WI38 (cell line): ENCODE measurements around the gene TMEM203.

Source experiments
- H3K4me3 ChIP-seq: 2 replicates; pipeline ENCODE4 v1.5.1; 2011; ENCODE audit warnings: low read depth, mild to moderate bottlenecking, control low read depth, low read length
- TF ChIP-seq, protein P1 (sequence below): IDR thresholded peaks from 2 replicates; pipeline ENCODE4 v1.5.1; 2012; ENCODE audit warnings: low read depth, mild to moderate bottlenecking, control low read depth, low read length

TMEM203 gene

DNA sequence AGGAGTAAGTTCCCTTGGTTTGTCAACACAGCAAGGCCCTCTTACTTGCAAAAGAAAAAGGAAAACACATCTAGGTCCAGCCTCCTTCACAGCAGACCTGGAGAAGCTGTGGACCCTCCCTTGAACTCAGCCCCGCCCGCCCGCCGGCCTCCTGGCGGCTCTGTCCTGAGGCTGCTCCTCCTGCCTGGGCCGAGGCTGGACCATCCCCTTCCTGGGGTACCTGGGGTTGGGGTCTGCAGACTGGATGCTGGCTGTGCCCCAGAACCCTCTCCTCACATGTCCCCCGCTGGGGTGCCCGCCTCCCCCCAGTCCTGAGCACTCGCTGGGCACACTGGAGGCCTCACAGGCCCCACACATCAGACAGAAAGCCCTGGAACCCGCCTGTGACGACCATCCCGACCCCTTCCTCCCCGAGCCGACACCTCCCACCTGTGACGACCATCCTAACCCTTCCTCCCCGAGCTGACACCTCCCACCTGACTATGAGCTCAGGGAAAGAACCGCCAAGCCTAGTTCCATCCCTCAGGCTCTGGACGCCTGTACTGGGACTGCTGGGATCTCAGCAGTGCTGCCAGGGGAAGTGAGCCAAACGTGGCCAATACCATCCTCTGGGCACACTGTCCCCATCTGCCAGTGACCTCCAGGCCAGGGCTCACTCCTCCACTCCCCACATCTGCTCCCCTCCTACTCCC is 26.4 kb downstream of the TMEM203 start:
- TF ChIP-seq, protein P1, sequence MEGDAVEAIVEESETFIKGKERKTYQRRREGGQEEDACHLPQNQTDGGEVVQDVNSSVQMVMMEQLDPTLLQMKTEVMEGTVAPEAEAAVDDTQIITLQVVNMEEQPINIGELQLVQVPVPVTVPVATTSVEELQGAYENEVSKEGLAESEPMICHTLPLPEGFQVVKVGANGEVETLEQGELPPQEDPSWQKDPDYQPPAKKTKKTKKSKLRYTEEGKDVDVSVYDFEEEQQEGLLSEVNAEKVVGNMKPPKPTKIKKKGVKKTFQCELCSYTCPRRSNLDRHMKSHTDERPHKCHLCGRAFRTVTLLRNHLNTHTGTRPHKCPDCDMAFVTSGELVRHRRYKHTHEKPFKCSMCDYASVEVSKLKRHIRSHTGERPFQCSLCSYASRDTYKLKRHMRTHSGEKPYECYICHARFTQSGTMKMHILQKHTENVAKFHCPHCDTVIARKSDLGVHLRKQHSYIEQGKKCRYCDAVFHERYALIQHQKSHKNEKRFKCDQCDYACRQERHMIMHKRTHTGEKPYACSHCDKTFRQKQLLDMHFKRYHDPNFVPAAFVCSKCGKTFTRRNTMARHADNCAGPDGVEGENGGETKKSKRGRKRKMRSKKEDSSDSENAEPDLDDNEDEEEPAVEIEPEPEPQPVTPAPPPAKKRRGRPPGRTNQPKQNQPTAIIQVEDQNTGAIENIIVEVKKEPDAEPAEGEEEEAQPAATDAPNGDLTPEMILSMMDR = no peak
- no peak overlapping the region for H3K4me3 ChIP-seq

DNA sequence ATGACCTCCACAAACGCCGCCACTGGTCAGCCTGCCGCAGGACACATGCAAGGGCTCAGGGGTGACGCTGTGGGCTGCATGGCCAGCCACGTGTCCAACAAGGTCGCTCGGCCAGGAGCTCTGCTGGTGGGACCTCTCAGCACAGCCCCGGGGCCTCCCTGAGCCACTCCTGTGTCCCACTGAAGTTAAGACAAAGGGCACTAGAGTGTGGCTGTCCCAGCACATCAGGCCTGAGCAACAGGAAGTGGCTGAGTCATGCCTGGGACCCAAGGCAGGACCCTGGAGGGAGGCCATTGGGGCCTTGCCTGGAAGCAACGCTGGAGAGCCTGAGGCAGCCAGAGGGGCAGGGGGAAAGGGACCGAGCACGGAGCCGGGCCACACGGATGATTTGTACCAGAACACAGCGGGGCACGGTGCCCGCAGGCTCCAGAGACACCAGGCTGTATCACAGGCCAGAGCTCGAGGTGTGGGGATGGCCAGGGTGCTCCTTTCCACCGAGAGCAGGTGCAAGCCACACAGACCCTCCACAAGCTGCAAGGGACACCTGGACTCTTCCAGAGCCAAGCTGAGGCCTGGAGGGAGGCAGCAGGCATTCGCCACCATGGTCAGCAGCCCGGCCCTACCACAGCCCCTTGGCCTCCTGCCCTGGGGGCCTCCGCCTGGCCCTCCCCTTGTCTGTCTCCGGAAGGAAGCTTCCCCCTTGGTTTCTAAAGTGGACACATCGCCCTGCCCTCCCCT is 27.1 kb downstream of the TMEM203 start:
- TF ChIP-seq, protein P1 = no peak
- H3K4me3 ChIP-seq = no peak overlapping the region

DNA sequence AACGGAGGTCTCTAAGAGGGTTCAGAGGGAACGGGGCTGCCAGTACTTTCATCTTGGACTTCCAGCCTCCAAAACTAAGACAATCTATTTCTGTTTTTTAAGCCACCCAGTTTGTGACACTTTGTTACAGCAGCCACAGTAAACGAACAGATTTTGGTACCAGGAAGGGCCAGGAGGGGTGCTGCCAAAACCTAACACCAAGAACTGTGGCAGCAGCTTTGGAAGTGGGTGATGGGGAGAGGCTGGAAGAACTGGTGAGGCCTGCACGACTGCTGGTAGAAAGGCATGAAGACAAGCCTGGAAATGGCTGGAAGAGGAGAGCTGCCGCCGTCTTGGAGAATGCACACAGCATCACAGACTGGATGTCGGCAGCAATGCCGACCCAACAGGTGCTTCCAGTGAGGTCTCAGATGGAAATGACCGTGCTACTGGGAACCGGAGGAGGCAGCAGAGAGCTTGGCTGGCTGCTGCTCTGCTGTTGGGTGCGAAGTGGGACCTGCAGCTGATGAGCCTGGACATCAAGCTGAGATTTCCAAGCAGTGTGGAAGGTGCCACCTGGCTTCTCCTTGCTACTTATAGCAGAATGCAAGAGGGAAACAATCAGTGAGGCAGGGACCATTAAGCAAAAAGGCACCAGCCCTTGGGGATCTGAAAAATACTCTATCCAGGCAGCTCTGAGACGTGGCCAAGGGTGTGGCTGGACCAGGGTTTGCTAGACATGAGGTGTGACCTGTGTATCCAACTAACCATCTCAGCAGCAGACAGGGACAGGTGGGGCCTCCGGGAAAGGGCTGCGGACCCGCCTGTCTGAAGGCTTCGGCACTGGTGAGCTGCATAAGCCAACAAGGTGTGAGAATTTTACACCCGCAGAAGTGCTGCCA is 28.9 kb downstream of the TMEM203 start:
- no peak overlapping the region for H3K4me3 ChIP-seq
- TF ChIP-seq, protein P1 = peak; percentile 33; the same call in 1 of the 2 replicates

DNA sequence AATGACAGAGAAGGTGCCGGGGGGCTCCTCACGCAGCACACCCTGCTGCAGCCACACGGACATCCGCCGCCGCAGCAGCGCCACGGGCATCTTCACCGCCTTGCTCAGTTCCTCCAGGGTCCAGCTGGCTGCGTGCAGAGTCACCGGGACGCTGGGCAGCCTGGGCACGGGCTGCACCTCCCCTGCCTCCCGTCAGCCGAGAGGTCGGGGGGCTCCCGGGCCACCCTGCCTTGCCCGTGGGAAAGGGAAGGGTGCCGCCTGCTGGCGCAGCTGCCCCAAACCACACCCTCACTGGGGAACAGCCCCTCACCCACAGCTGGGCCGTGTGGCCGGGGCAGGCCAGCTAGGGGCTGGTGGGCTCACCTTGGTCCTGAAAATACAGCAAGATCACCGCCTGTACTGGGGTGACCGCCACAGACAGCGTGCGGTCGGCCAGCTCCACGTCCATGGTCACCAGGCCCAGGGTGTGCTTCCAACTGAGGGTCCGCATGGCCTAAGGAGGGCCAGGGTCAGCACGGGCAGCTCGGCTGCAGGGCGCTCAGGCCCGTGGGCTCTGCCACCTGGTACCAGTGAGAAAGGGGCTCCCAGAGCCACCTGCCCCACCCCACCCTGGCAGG is 30.0 kb downstream of the TMEM203 start:
- TF ChIP-seq, protein P1 = no peak
- H3K4me3 ChIP-seq = no peak overlapping the region

DNA sequence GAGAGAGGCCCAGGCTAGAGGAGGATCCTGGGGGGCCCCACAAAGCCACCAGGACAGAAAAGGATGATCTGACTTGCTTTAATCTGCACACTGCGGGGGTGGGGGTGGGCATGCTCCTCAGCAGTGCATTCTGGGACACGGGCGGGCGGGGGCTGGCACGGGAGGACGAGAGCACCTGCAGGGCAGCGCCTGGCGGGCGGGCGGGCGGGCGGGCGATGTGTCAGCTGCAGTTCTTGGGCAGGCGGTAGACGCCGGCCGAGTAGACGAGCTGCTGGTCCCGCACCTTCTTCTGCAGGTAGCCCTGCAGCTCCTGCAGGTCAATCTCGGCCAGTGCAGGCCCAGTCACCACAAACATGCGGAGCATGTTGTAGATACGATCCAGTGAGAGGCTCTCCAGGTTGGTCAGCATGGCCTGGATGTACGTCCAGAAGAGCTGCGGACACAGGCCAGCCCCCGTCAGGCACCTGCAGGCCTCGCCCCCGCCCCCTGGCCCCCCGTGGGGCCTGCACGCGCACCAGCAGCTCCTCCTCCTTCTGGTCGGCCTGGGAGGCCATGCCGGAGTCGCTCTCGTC is 30.6 kb downstream of the TMEM203 start:
- TF ChIP-seq, protein P1 = no peak
- no peak overlapping the region for H3K4me3 ChIP-seq

DNA sequence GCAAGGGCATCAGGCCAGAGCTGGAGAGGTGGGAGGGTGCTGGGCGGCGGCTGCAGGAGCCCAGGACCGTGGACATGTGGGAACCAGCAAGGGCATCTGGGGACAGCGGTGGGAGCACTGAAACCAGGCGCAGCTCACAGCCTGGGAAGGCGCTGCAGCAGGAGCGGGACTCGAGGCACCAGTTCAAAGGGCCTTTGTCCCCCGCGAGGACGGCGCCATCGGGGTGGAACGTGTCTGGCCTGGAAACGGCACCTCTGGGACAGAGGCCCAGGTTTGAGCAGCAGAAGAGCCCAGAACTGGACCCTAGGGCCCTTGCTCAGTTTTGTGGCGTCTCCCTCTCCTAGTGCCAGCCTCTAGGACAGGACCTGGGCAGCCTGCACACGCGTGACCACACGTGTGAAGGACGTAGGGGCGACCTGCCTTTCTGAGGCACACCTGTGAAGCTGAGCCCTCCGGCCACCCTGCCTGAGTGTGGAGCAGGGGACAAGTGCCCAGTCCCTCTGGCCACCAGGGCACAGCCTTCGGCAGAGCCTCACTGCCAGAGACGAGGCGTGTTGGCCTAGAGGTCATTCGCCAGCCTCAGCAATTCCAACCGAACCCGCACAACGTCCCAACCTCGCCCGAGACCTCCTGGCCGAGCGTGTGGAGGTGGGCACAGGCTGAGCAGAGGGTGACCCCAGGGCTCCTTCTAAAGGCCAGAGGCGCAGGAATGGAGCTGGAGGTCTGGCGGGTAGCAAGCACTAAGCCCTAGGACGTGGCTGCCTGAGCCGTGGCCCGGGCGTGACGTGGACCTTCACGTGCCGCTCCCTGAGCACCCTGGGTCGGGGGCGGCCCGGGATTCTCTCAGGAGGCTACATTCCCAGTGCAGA is 31.4 kb downstream of the TMEM203 start:
- TF ChIP-seq, protein P1 = no peak
- H3K4me3 ChIP-seq = no peak overlapping the region
